GM12878 (cell line): Measurements from ENCODE around the gene ACOT7.

Experiments
- CEBPB ChIP-seq, 2 experiments: fragments of 150-350 bp in 1 of 2; IDR thresholded peaks; 2 replicates each; pipeline ENCODE4 v1.6.1; 2012 to 2014; ENCODE audit warnings: low read depth in 2 of 2, low read length in 2 of 2, borderline replicate concordance in 1 of 2, inconsistent platforms in 1 of 2
- CHD2 ChIP-seq: IDR thresholded peaks from 2 replicates; pipeline ENCODE4 v1.6.1; 2011; ENCODE audit warnings: low read depth, low read length, improper control_type of control experiment, borderline replicate concordance
- CTCF ChIP-seq, 3 experiments: IDR thresholded peaks in 2 of 3; conservative IDR thresholded peaks in 1 of 3; 2 replicates each; pipeline ENCODE4 v1.5.1; 2011; ENCODE audit warnings: low read depth in 3 of 3, low read length in 3 of 3, mild to moderate bottlenecking in 3 of 3, control low read depth in 2 of 3, moderate library complexity in 2 of 3, inconsistent platforms in 1 of 3, mixed read lengths in 1 of 3; ENCODE audit not compliant: control insufficient read depth in 2 of 3, insufficient read depth in 1 of 3; ENCODE audit errors: extremely low read depth in 1 of 3
- ETV6 ChIP-seq, 2 experiments: fragments of 450-650 bp in 1 of 2; IDR thresholded peaks in 1 of 2; conservative IDR thresholded peaks in 1 of 2; 2 replicates each; pipeline ENCODE4 v1.6.1; 2014; ENCODE audit warnings: antibody characterized with exemption in 1 of 2, borderline replicate concordance in 1 of 2, low read depth in 1 of 2, mild to moderate bottlenecking in 1 of 2, moderate library complexity in 1 of 2
- POLR2A ChIP-seq: IDR thresholded peaks from 2 replicates; pipeline ENCODE4 v1.6.1; 2011; ENCODE audit warnings: low read depth, mild to moderate bottlenecking, low read length
- POU2F2 ChIP-seq: IDR thresholded peaks from 3 replicates; pipeline ENCODE4 v1.6.1; 2011; ENCODE audit warnings: low read depth, mild to moderate bottlenecking, low read length, borderline replicate concordance
- TAF1 ChIP-seq: IDR thresholded peaks from 2 replicates; pipeline ENCODE4 v1.6.1; 2011; ENCODE audit warnings: mild to moderate bottlenecking, low read depth, low read length, borderline replicate concordance

- no peak for TF ChIP-seq CTCF (IDR thresholded peaks at IDR 0.05 in 2 of 3, conservative IDR thresholded peaks at IDR 0.05 in 1 of 3; ENCODE audit: control insufficient read depth in 2 of 3, extremely low read depth in 1 of 3, insufficient read depth in 1 of 3, low read depth in 3 of 3, low read length in 3 of 3)
- TF ChIP-seq CEBPB (IDR thresholded peaks at IDR 0.05; ENCODE audit: borderline replicate concordance in 1 of 2, low read depth in 2 of 2, low read length in 2 of 2): no peak
- no peak for TF ChIP-seq POLR2A
- no peak for TF ChIP-seq CHD2
- no peak for TF ChIP-seq TAF1
- no peak for TF ChIP-seq POU2F2
- TF ChIP-seq ETV6 (conservative IDR thresholded peaks at IDR 0.05 in 1 of 2, IDR thresholded peaks at IDR 0.05 in 1 of 2; ENCODE audit: borderline replicate concordance in 1 of 2, low read depth in 1 of 2): no peak
These were observed 115.3 kb downstream of the ACOT7 start for GRCh38 chr1:6278263-6278662.
